Measurements from ENCODE around the gene FHIT.

Gene FHIT

GRCh38 chr3:60720736-60721135 lies 530.5 kb downstream of the FHIT start:
- Histone ChIP-seq H3K9ac (ENCODE audit: low read depth, low read length) (no peak overlapping the region), H3K9me3 (ENCODE audit: control insufficient read depth, insufficient read depth, low read length) (no peaks in the 10 kb centered on the region), H3K4me1 (ENCODE audit: control insufficient read depth, insufficient read depth, low read length) (no peaks in the 10 kb centered on the region), H3K4me3 (ENCODE audit: low read depth, low read length) (no peak overlapping the region), H3K27me3 (ENCODE audit: control insufficient read depth, insufficient read depth, low read length) (no peaks in the 10 kb centered on the region), H3K36me3 (ENCODE audit: control insufficient read depth, insufficient read depth, low read length) (no peaks in the 10 kb centered on the region)

- no peaks in the 10 kb centered on the region for H3K36me3 ChIP-seq (ENCODE audit: control insufficient read depth, insufficient read depth, low read length)
- no peaks in the 10 kb centered on the region for H3K9me3 ChIP-seq (ENCODE audit: control insufficient read depth, insufficient read depth, low read length)
- no peaks in the 10 kb centered on the region for H3K27me3 ChIP-seq (ENCODE audit: control insufficient read depth, insufficient read depth, low read length)
- H3K4me1 ChIP-seq (ENCODE audit: control insufficient read depth, insufficient read depth, low read length): no peaks in the 10 kb centered on the region
- no peak overlapping the region for H3K9ac ChIP-seq (ENCODE audit: low read depth, low read length)
- no peak overlapping the region for H3K4me3 ChIP-seq (ENCODE audit: low read depth, low read length)
These were observed 534.7 kb downstream of the FHIT start for GRCh38 chr3:60716573-60716972.

- Histone ChIP-seq H3K9ac (ENCODE audit: low read depth, low read length) (no peak overlapping the region), H3K27me3 (ENCODE audit: control insufficient read depth, insufficient read depth, low read length) (no peaks in the 10 kb centered on the region), H3K4me3 (ENCODE audit: low read depth, low read length) (no peak overlapping the region), H3K4me1 (ENCODE audit: control insufficient read depth, insufficient read depth, low read length) (no peaks in the 10 kb centered on the region), H3K9me3 (ENCODE audit: control insufficient read depth, insufficient read depth, low read length) (peaks cover 3% of the 10 kb centered on the region), H3K36me3 (ENCODE audit: control insufficient read depth, insufficient read depth, low read length) (no peaks in the 10 kb centered on the region)
These were observed 542.9 kb downstream of the FHIT start for GRCh38 chr3:60708191-60708975.

- Histone ChIP-seq H3K36me3 (ENCODE audit: control insufficient read depth, insufficient read depth, low read length) (no peaks in the 10 kb centered on the region), H3K9ac (ENCODE audit: low read depth, low read length) (no peak overlapping the region), H3K27me3 (ENCODE audit: control insufficient read depth, insufficient read depth, low read length) (no peaks in the 10 kb centered on the region), H3K4me1 (ENCODE audit: control insufficient read depth, insufficient read depth, low read length) (no peaks in the 10 kb centered on the region), H3K4me3 (ENCODE audit: low read depth, low read length) (no peak overlapping the region), H3K9me3 (ENCODE audit: control insufficient read depth, insufficient read depth, low read length) (peaks cover 3% of the 10 kb centered on the region)
These were observed 543.7 kb downstream of the FHIT start for GRCh38 chr3:60707452-60708020.

- H3K27me3 ChIP-seq (ENCODE audit: control insufficient read depth, insufficient read depth, low read length): no peaks in the 10 kb centered on the region
- no peak overlapping the region for H3K4me3 ChIP-seq (ENCODE audit: low read depth, low read length)
- no peaks in the 10 kb centered on the region for H3K4me1 ChIP-seq (ENCODE audit: control insufficient read depth, insufficient read depth, low read length)
- H3K36me3 ChIP-seq (ENCODE audit: control insufficient read depth, insufficient read depth, low read length): no peaks in the 10 kb centered on the region
- no peak overlapping the region for H3K9ac ChIP-seq (ENCODE audit: low read depth, low read length)
- H3K9me3 ChIP-seq (ENCODE audit: control insufficient read depth, insufficient read depth, low read length): no peaks in the 10 kb centered on the region
These were observed 547.1 kb downstream of the FHIT start for GRCh38 chr3:60703956-60704736.

- Histone ChIP-seq H3K36me3 (ENCODE audit: control insufficient read depth, insufficient read depth, low read length) (no peaks in the 10 kb centered on the region), H3K4me3 (ENCODE audit: low read depth, low read length) (no peak overlapping the region), H3K9ac (ENCODE audit: low read depth, low read length) (no peak overlapping the region), H3K9me3 (ENCODE audit: control insufficient read depth, insufficient read depth, low read length) (no peaks in the 10 kb centered on the region), H3K27me3 (ENCODE audit: control insufficient read depth, insufficient read depth, low read length) (no peaks in the 10 kb centered on the region), H3K4me1 (ENCODE audit: control insufficient read depth, insufficient read depth, low read length) (peaks cover 5% of the 10 kb centered on the region)
These were observed 548.2 kb downstream of the FHIT start for GRCh38 chr3:60703008-60703407.

GRCh38 chr3:60698117-60698516 lies 553.1 kb downstream of the FHIT start:
- peaks cover 13% of the 10 kb centered on the region for H3K4me1 ChIP-seq (ENCODE audit: control insufficient read depth, insufficient read depth, low read length)
- H3K9me3 ChIP-seq (ENCODE audit: control insufficient read depth, insufficient read depth, low read length): no peaks in the 10 kb centered on the region
- H3K9ac ChIP-seq (ENCODE audit: low read depth, low read length): no peak overlapping the region
- no peaks in the 10 kb centered on the region for H3K27me3 ChIP-seq (ENCODE audit: control insufficient read depth, insufficient read depth, low read length)
- H3K4me3 ChIP-seq (ENCODE audit: low read depth, low read length): no peak overlapping the region
- no peaks in the 10 kb centered on the region for H3K36me3 ChIP-seq (ENCODE audit: control insufficient read depth, insufficient read depth, low read length)

GRCh38 chr3:60697132-60697531 lies 554.1 kb downstream of the FHIT start:
- no peak overlapping the region for H3K9ac ChIP-seq (ENCODE audit: low read depth, low read length)
- no peaks in the 10 kb centered on the region for H3K27me3 ChIP-seq (ENCODE audit: control insufficient read depth, insufficient read depth, low read length)
- no peaks in the 10 kb centered on the region for H3K36me3 ChIP-seq (ENCODE audit: control insufficient read depth, insufficient read depth, low read length)

GRCh38 chr3:60696428-60697125 lies 554.7 kb downstream of the FHIT start:
- Histone ChIP-seq H3K27me3 (ENCODE audit: control insufficient read depth, insufficient read depth, low read length) (no peaks in the 10 kb centered on the region), H3K4me3 (ENCODE audit: low read depth, low read length) (no peak overlapping the region), H3K9me3 (ENCODE audit: control insufficient read depth, insufficient read depth, low read length) (no peaks in the 10 kb centered on the region), H3K4me1 (ENCODE audit: control insufficient read depth, insufficient read depth, low read length) (peaks cover 13% of the 10 kb centered on the region), H3K36me3 (ENCODE audit: control insufficient read depth, insufficient read depth, low read length) (no peaks in the 10 kb centered on the region), H3K9ac (ENCODE audit: low read depth, low read length) (no peak overlapping the region)

More at GRCh38 chr3:60697132-60697531, 554.1 kb downstream of the FHIT start:
- H3K4me3 ChIP-seq (ENCODE audit: low read depth, low read length): no peak overlapping the region
- H3K9me3 ChIP-seq (ENCODE audit: control insufficient read depth, insufficient read depth, low read length): no peaks in the 10 kb centered on the region
- H3K4me1 ChIP-seq (ENCODE audit: control insufficient read depth, insufficient read depth, low read length): peaks cover 13% of the 10 kb centered on the region

- no peaks in the 10 kb centered on the region for H3K9me3 ChIP-seq (ENCODE audit: control insufficient read depth, insufficient read depth, low read length)
- H3K36me3 ChIP-seq (ENCODE audit: control insufficient read depth, insufficient read depth, low read length): no peaks in the 10 kb centered on the region
- no peaks in the 10 kb centered on the region for H3K27me3 ChIP-seq (ENCODE audit: control insufficient read depth, insufficient read depth, low read length)
- no peak overlapping the region for H3K4me3 ChIP-seq (ENCODE audit: low read depth, low read length)
- peaks cover 9% of the 10 kb centered on the region for H3K4me1 ChIP-seq (ENCODE audit: control insufficient read depth, insufficient read depth, low read length)
- H3K9ac ChIP-seq (ENCODE audit: low read depth, low read length): no peak overlapping the region
These were observed 575.8 kb downstream of the FHIT start for GRCh38 chr3:60675424-60675823.

- Histone ChIP-seq H3K4me3 (ENCODE audit: low read depth, low read length) (no peak overlapping the region), H3K9me3 (ENCODE audit: control insufficient read depth, insufficient read depth, low read length) (no peaks in the 10 kb centered on the region), H3K4me1 (ENCODE audit: control insufficient read depth, insufficient read depth, low read length) (peaks cover 15% of the 10 kb centered on the region), H3K9ac (ENCODE audit: low read depth, low read length) (no peak overlapping the region), H3K27me3 (ENCODE audit: control insufficient read depth, insufficient read depth, low read length) (no peaks in the 10 kb centered on the region), H3K36me3 (ENCODE audit: control insufficient read depth, insufficient read depth, low read length) (no peaks in the 10 kb centered on the region)
These were observed 576.4 kb downstream of the FHIT start for GRCh38 chr3:60674870-60675269.
